GM23338 (cell line): ENCODE measurements around the gene COTL1. TPM values are rescaled to one million over a fixed set of nuclear protein-coding genes. Genes with fewer than 3 reads are reported as not detected.

ENCODE experiments used
- ATAC-seq: fragments of 200-7000 bp; cut with Tn5 transposase; 3 replicates; pipeline ENCODE4 v1.9.1; 2020
- DNase-seq: peaks from one replicate; pipeline ENCODE4 v3.0.0-alpha.2; 2015; ENCODE audit warnings: low spot score
- H2AFZ ChIP-seq: fragments of 200-600 bp; sonication (generic); 2 replicates; pipeline ENCODE4 v1.8.0; 2016; ENCODE audit warnings: antibody characterized with exemption, mild to moderate bottlenecking, moderate library complexity
- H3F3A ChIP-seq: fragments of 200-600 bp; sonication (generic); replicated peaks from 2 replicates; pipeline ENCODE4 v1.8.0; 2017; ENCODE audit warnings: antibody characterized with exemption, mixed run types, low read depth
- H3K27ac ChIP-seq: fragments of 200-600 bp; sonication (generic); 2 replicates; pipeline ENCODE4 v1.6.1; 2016; ENCODE audit warnings: low read depth
- H3K27me3 ChIP-seq: fragments of 200-600 bp; sonication (generic); 2 replicates; pipeline ENCODE4 v1.8.0; 2016; ENCODE audit warnings: mild to moderate bottlenecking, mixed run types, moderate library complexity; ENCODE audit not compliant: insufficient read depth
- H3K36me3 ChIP-seq: fragments of 200-600 bp; sonication (generic); 2 replicates; pipeline ENCODE4 v1.8.0; 2016; ENCODE audit warnings: mild to moderate bottlenecking; ENCODE audit not compliant: insufficient read depth
- H3K4me1 ChIP-seq: fragments of 200-600 bp; sonication (generic); 2 replicates; pipeline ENCODE4 v1.8.0; 2016; ENCODE audit warnings: mild to moderate bottlenecking, moderate library complexity; ENCODE audit not compliant: insufficient read depth
- H3K4me2 ChIP-seq: fragments of 200-600 bp; sonication (generic); 2 replicates; pipeline ENCODE4 v1.7.1; 2017; ENCODE audit warnings: mixed run types
- H3K4me3 ChIP-seq: fragments of 200-600 bp; sonication (generic); 2 replicates; pipeline ENCODE4 v1.6.1; 2016; ENCODE audit warnings: mixed run types
- H3K79me2 ChIP-seq: fragments of 200-600 bp; sonication (generic); replicated peaks from 2 replicates; pipeline ENCODE4 v1.8.0; 2017; ENCODE audit warnings: mild to moderate bottlenecking; ENCODE audit not compliant: insufficient read depth
- H3K9me2 ChIP-seq: fragments of 200-600 bp; sonication (generic); 2 replicates; pipeline ENCODE4 v1.8.0; 2017; ENCODE audit not compliant: insufficient read depth
- H4K20me1 ChIP-seq: fragments of 200-600 bp; sonication (generic); replicated peaks from 2 replicates; pipeline ENCODE4 v1.8.0; 2017; ENCODE audit warnings: mild to moderate bottlenecking; ENCODE audit not compliant: insufficient read depth
- H3K27ac Mint-ChIP-seq: 2 replicates; pipeline ENCODE4 v1.8.0; 2020; ENCODE audit warnings: inconsistent platforms, mild to moderate bottlenecking, moderate library complexity, mixed read lengths
- H3K27me3 Mint-ChIP-seq: 3 replicates; pipeline ENCODE4 v1.8.0; 2022; ENCODE audit warnings: low read depth, mild to moderate bottlenecking, moderate library complexity, mixed read lengths, inconsistent platforms; ENCODE audit not compliant: insufficient read depth, poor library complexity
- H3K36me3 Mint-ChIP-seq: 3 replicates; pipeline ENCODE4 v1.8.0; 2021; ENCODE audit warnings: low read depth, mild to moderate bottlenecking, inconsistent platforms, moderate library complexity, mixed read lengths
- H3K4me1 Mint-ChIP-seq: 3 replicates; pipeline ENCODE4 v1.8.0; 2020; ENCODE audit warnings: mild to moderate bottlenecking, inconsistent platforms, mixed read lengths
- H3K4me3 Mint-ChIP-seq: 3 replicates; pipeline ENCODE4 v1.8.0; 2021; ENCODE audit warnings: moderate library complexity, mild to moderate bottlenecking, inconsistent platforms, mixed read lengths
- H3K9me3 Mint-ChIP-seq: 3 replicates; pipeline ENCODE4 v1.8.0; 2020; ENCODE audit warnings: moderate library complexity, mild to moderate bottlenecking, inconsistent platforms, mixed read lengths
- CREB1 ChIP-seq: fragments of 250-450 bp; sonication (Bioruptor Pico); IDR thresholded peaks from 2 replicates; pipeline ENCODE4 v1.5.0; 2020; ENCODE audit warnings: low read depth, mild to moderate bottlenecking, moderate library complexity
- CTCF ChIP-seq, 2 experiments: fragments of 200-600 bp in 1 of 2; sonication (generic) in 1 of 2; conservative IDR thresholded peaks; 2 replicates each; pipeline versions ENCODE4 v1.5.1 to v1.6.1; 2016 to 2017; ENCODE audit warnings: antibody characterized with exemption in 2 of 2, low read depth in 2 of 2, mild to moderate bottlenecking in 2 of 2, moderate library complexity in 1 of 2
- ETS1 ChIP-seq: IDR thresholded peaks from 2 replicates; pipeline ENCODE4 v1.6.1; 2016; ENCODE audit warnings: antibody characterized with exemption
- EZH2 ChIP-seq: fragments of 200-600 bp; sonication (generic); IDR thresholded peaks from one replicate; pipeline ENCODE4 v1.8.0; 2017; ENCODE audit warnings: antibody characterized with exemption, mild to moderate bottlenecking, low read depth; ENCODE audit not compliant: unreplicated experiment
- JUNB ChIP-seq: IDR thresholded peaks from one replicate; pipeline ENCODE4 v1.6.1; 2016; ENCODE audit warnings: antibody characterized with exemption; ENCODE audit not compliant: unreplicated experiment
- NANOG ChIP-seq: IDR thresholded peaks from 2 replicates; pipeline ENCODE4 v1.6.1; 2016; ENCODE audit warnings: antibody characterized with exemption, borderline replicate concordance
- POLR2AphosphoS5 ChIP-seq: IDR thresholded peaks from 2 replicates; pipeline ENCODE4 v1.6.1; 2016; ENCODE audit warnings: antibody characterized with exemption, low read depth
- REST ChIP-seq: IDR thresholded peaks from one replicate; pipeline ENCODE4 v1.6.1; 2018; ENCODE audit warnings: antibody characterized with exemption; ENCODE audit not compliant: unreplicated experiment
- ZNF114 ChIP-seq: fragments of 250-450 bp; sonication (Bioruptor Pico); IDR thresholded peaks from 2 replicates; pipeline ENCODE4 v1.5.0; 2020; ENCODE audit warnings: mild to moderate bottlenecking, moderate library complexity
- ZNF331 ChIP-seq: fragments of 250-450 bp; sonication (Bioruptor Pico); IDR thresholded peaks from 2 replicates; pipeline ENCODE4 v1.5.0; 2020; ENCODE audit warnings: low read depth, mild to moderate bottlenecking, moderate library complexity
- ZNF462 ChIP-seq: fragments of 250-450 bp; sonication (Bioruptor Pico); IDR thresholded peaks from 2 replicates; pipeline ENCODE4 v1.5.0; 2020; ENCODE audit warnings: mild to moderate bottlenecking, moderate library complexity
- polyA plus RNA-seq: library from polyadenylated mRNA; unstranded; fragments of >200 nt; fragmentation: Nextera tagmentation; extraction: Ambion mirVana; gene quantifications from 2 replicates; pipeline ENCODE4 v1.2.1, GENCODE V29; 2016
- total RNA-seq: library from RNA; depleted of rRNA; stranded (reverse); fragments of >200 nt; shearing (Covaris generic); gene quantifications from 2 replicates; pipeline ENCODE4 v1.2.3, GENCODE V29; 2014

The COTL1 gene
- total and polyA plus RNA-seq, 2 experiments from 2014 or later: 117 to 166 TPM

GRCh38 chr16:84599521-84600202 is 18.2 kb downstream of the COTL1 start:
- Mint-ChIP-seq H3K27ac (no peak overlapping the region), H3K36me3 (peaks cover 6% of the 10 kb centered on the region; the same call in 2 of the 3 replicates), H3K27me3 (peaks cover 27% of the 10 kb centered on the region), H3K4me1 (peaks cover 72% of the 10 kb centered on the region), H3K9me3 (no peaks in the 10 kb centered on the region), H3K4me3 (peak overlapping the region; percentile 52)
- DNase-seq (peak; percentile 93), ATAC-seq (peak; percentile 76)
- Histone ChIP-seq H4K20me1 (peaks cover 41% of the 10 kb centered on the region), H3K4me1 (peaks cover 41% of the 10 kb centered on the region), H3K36me3 (peaks cover 6% of the 10 kb centered on the region; the same call in 1 of the 2 replicates), H3K4me3 (peak overlapping the region; percentile 35; the same call in 1 of the 2 replicates), H3F3A (peaks cover 13% of the 10 kb centered on the region), H3K9me2 (no peaks in the 10 kb centered on the region), H3K4me2 (peak overlapping the region; percentile 70), H3K27ac (peak overlapping the region; percentile 18), H3K27me3 (no peaks in the 10 kb centered on the region), H2AFZ (no peak overlapping the region), H3K79me2 (peaks cover 67% of the 10 kb centered on the region)
- TF ChIP-seq ZNF462 (CRISPR knock-in tag) (no peak), CREB1 (no peak), REST (no peak), NANOG (no peak), JUNB (no peak), POLR2AphosphoS5 (peak; percentile 36; the same call in 1 of the 2 replicates), EZH2 (no peak), ZNF114 (CRISPR knock-in tag) (no peak), CTCF (conservative IDR thresholded peaks at IDR 0.05; ENCODE audit: low read depth in 2 of 2) (no peak), ETS1 (peak; percentile 49; the same call in 1 of the 2 replicates), ZNF331 (CRISPR knock-in tag) (no peak)
